ENCODE results near the gene CRCP.

CRCP gene

DNA sequence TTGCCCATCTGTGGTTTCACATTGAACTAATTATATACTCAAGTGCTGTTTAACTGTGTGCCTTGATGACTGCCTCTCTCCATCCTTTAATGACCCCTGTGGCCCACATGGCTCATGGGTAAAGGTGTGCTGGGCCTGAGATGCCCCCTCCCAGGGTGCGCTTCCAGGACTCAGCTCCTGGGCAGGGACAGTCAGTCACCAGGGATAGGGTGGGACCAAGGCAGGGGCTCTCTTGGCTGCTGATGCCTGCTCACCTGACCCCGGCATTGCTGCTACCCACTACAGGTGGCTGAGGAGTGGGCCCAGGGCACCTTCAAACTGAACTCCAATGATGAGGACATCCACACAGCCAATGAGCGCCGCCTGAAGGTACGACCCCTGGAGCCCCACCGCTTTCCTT lies 32.6 kb upstream of the CRCP start:
- TF ChIP-seq, protein P1, sequence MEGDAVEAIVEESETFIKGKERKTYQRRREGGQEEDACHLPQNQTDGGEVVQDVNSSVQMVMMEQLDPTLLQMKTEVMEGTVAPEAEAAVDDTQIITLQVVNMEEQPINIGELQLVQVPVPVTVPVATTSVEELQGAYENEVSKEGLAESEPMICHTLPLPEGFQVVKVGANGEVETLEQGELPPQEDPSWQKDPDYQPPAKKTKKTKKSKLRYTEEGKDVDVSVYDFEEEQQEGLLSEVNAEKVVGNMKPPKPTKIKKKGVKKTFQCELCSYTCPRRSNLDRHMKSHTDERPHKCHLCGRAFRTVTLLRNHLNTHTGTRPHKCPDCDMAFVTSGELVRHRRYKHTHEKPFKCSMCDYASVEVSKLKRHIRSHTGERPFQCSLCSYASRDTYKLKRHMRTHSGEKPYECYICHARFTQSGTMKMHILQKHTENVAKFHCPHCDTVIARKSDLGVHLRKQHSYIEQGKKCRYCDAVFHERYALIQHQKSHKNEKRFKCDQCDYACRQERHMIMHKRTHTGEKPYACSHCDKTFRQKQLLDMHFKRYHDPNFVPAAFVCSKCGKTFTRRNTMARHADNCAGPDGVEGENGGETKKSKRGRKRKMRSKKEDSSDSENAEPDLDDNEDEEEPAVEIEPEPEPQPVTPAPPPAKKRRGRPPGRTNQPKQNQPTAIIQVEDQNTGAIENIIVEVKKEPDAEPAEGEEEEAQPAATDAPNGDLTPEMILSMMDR (IDR thresholded peaks at IDR 0.05; ENCODE audit: low read depth, low read length): no peak
- DNase-seq (ENCODE audit: extremely low read depth, low read depth): no peak

DNA sequence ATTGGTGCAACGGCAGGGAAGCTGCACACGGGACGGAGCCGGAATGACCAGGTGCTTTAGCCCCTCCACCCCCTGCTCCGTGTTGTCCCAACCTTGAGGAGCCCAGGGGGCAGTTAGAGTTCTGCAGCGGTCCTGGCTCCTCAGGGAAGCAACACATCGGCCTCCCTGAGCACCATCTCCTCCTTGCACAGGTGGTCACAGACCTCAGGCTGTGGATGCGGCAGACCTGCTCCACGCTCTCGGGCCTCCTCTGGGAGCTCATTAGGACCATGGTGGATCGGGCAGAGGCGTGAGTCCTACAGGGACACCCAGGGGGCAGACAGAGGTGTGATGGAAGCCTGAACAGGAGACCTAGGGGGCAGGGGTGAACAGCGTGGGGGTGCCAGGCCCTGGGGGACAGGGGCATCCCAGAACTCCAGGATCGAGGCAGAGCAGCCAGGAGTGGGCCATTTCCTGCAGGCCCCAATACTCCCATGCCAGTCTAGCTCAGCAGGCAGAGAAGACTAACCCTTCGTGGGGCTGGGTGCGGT lies 31.7 kb upstream of the CRCP start:
- TF ChIP-seq, protein P1 (IDR thresholded peaks at IDR 0.05; ENCODE audit: low read depth, low read length): no peak
- DNase-seq (ENCODE audit: extremely low read depth, low read depth): no peak

DNA sequence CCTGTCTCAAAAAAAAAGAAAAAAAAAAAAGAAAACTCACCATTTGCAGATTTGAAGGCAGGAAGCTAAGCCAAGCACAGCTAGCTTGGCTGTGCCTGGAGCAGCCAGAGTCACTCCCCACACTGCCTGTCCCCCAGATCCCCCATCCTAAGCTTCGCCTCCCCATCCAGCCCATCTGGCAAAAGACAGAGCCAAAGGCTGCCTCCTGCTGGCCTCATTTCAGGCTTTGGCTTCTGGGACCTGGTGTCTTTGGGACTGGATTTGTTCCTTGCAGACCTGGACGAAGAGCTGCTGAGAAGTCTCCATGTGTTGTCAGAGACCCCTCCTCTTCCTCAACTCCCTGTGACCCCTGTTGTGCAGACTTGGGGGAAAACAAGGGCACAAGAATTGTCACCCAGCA lies 31.0 kb upstream of the CRCP start:
- TF ChIP-seq, protein P1 (IDR thresholded peaks at IDR 0.05; ENCODE audit: low read depth, low read length): no peak
- no peak for DNase-seq (ENCODE audit: extremely low read depth, low read depth)

DNA sequence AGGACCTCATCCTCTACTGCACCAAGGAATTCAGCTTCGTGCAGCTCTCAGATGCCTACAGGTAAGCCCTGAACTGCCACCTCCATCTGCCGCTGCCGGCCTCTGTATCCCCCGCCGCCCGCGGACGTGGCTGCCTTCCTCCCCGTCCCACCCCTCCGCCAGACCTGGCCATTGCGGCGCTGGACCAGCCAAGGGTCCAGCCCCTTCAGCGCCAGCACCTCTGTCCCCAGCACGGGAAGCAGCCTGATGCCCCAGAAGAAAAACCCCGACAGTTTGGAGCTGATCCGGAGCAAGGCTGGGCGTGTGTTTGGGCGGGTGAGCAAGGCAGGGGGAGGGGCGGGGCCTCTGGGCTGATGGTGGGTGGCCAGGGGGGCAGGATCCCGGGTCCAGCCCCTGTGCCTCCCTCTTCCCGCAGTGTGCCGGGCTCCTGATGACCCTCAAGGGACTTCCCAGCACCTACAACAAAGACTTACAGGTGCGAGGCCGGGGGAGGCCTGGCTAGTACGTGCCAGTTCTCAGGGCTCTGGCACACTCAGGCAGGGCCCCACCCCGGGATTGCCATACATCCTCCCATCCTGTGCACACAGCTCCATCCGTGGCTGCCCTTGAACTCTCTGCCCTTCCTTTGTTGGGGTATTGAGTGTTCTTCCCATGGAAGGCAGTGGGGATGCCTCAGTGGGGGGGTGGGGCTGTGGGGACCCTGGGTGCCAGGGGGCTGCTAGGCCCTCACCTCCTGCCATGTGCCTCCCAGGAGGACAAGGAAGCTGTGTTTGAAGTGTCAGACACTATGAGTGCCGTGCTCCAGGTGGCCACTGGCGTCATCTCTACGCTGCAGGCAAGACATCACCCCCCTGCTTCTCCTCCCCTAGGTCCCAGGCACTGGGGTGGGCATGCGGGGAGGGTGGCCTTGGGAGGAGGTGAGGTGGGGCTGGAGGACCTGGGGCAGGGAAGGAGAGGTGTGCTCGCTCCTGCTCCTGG lies 25.5 kb upstream of the CRCP start:
- TF ChIP-seq, protein P1 (IDR thresholded peaks at IDR 0.05; ENCODE audit: low read depth, low read length): no peak
- DNase-seq (ENCODE audit: extremely low read depth, low read depth): no peak

DNA sequence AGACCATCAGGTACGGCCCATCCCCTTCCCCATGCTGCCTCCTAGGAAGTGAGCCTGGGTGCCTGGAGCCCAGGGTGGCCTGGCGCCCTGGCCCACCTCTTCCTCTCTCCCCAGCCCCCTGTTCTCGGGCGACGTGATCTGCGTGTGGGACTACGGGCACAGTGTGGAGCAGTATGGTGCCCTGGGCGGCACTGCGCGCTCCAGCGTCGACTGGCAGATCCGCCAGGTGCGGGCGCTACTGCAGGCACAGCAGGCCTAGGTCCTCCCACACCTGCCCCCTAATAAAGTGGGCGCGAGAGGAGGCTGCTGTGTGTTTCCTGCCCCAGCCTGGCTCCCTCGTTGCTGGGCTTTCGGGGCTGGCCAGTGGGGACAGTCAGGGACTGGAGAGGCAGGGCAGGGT lies 22.0 kb upstream of the CRCP start:
- no peak for DNase-seq (ENCODE audit: extremely low read depth, low read depth)
- TF ChIP-seq, protein P1 (IDR thresholded peaks at IDR 0.05; ENCODE audit: low read depth, low read length): no peak

DNA sequence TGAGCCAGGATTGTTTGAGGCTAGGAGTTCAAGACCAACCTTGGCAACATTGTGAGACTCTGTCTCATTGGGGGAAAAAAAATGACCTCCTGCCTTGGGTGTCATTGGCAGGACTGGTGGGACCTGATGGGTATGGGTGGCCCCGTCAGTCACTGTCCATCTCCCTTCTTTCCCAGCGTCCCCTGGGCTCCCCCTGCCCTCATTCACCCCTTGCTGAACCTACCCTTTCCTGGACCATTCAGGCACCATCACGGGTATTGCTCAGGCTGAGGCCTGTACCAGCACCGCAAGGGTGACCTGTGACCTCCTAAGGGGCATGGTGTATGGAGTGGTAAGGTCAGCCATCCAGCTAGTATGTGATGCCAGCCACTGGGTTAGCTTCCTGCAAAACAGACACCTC lies 19.6 kb upstream of the CRCP start:
- TF ChIP-seq, protein P1 (IDR thresholded peaks at IDR 0.05; ENCODE audit: low read depth, low read length): no peak
- no peak for DNase-seq (ENCODE audit: extremely low read depth, low read depth)

DNA sequence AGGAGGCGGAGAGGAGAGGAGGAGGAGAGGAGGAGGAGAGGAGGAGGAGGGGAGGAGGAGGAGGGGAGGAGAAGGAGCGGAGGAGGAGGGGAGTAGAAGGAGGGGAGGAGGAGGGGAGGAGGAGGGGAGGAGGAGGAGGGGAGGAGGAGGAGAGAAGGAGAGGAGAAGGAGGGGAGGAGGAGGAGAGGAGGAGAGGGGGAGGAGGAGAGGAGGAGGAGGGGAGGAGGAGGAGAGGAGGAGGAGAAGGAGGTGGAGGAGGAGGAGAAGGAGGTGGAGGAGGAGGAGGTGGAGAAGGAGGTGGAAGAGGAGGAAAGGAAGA lies 15.5 kb upstream of the CRCP start:
- DNase-seq (ENCODE audit: extremely low read depth, low read depth): no peak
- TF ChIP-seq, protein P1 (IDR thresholded peaks at IDR 0.05; ENCODE audit: low read depth, low read length): no peak
